HG02981 (cell line): ENCODE results near the gene IQSEC3.
"Not testable (repeated sequence)": the region's sequence is repeated elsewhere in the genome, so short reads cannot be mapped to it uniquely, and the experiment has no call there.

Source experiments
- ATAC-seq: cut with Tn5 transposase; IDR thresholded peaks from one replicate; pipeline ENCODE4 v1.9.1; 2021; ENCODE audit warnings: mild to moderate bottlenecking, moderate library complexity; ENCODE audit not compliant: unreplicated experiment

Gene IQSEC3

GRCh38 chr12:66428-66781 lies at the start of gene IQSEC3:
Gene IQSEC3 (plus strand): TSS chr12:66767. CDS start chr12:66883, 116 bp downstream.
- ATAC-seq = not testable (repeated sequence)

- ATAC-seq = not testable (repeated sequence)
Measured at GRCh38 chr12:17370-18340, 48.9 kb upstream of the IQSEC3 start.

- not testable (repeated sequence) for ATAC-seq
Measured at GRCh38 chr12:18821-19567, 47.6 kb upstream of the IQSEC3 start.

- ATAC-seq = not testable (repeated sequence)
Measured at GRCh38 chr12:19906-20305, 46.7 kb upstream of the IQSEC3 start.

GRCh38 chr12:20757-21156 lies 45.8 kb upstream of the IQSEC3 start:
- no peak for ATAC-seq

- ATAC-seq = peak; percentile 72
Measured at GRCh38 chr12:21301-22189, 45.0 kb upstream of the IQSEC3 start.

GRCh38 chr12:22190-22529 lies 44.4 kb upstream of the IQSEC3 start:
- ATAC-seq = no peak

GRCh38 chr12:22530-23201 lies 43.9 kb upstream of the IQSEC3 start:
- ATAC-seq = no peak

- ATAC-seq = not testable (repeated sequence)
Measured at GRCh38 chr12:27904-28303, 38.7 kb upstream of the IQSEC3 start.

- ATAC-seq = not testable (repeated sequence)
Measured at GRCh38 chr12:38775-39174, 27.8 kb upstream of the IQSEC3 start.

GRCh38 chr12:39555-40265 lies 26.9 kb upstream of the IQSEC3 start:
- not testable (repeated sequence) for ATAC-seq

- ATAC-seq = not testable (repeated sequence)
Measured at GRCh38 chr12:44352-44751, 22.2 kb upstream of the IQSEC3 start.

GRCh38 chr12:45235-45990 lies 21.2 kb upstream of the IQSEC3 start:
- ATAC-seq = not testable (repeated sequence)

GRCh38 chr12:45991-46358 lies 20.6 kb upstream of the IQSEC3 start:
- ATAC-seq = not testable (repeated sequence)

- not testable (repeated sequence) for ATAC-seq
Measured at GRCh38 chr12:46542-46941, 20.0 kb upstream of the IQSEC3 start.

GRCh38 chr12:47699-48226 lies 18.8 kb upstream of the IQSEC3 start:
- not testable (repeated sequence) for ATAC-seq

GRCh38 chr12:49149-49548 lies 17.4 kb upstream of the IQSEC3 start:
- not testable (repeated sequence) for ATAC-seq

GRCh38 chr12:51087-51486 lies 15.5 kb upstream of the IQSEC3 start:
- ATAC-seq = not testable (repeated sequence)

GRCh38 chr12:51962-52361 lies 14.6 kb upstream of the IQSEC3 start:
- ATAC-seq = not testable (repeated sequence)
